Large intestine (tissue), 3 donors: Measurements from ENCODE around the gene CHST14. TPM values are rescaled to one million over a fixed set of nuclear protein-coding genes. Genes with fewer than 3 reads are reported as not detected.

Source experiments
- DNase-seq, 2 donors: peaks; one replicate each; pipeline versions ENCODE4 v3.0.0 to v3.0.0-alpha.2; 2013
- H3K27ac ChIP-seq: one replicate; pipeline ENCODE4 v1.5.1; 2013; ENCODE audit warnings: low read length
- H3K27me3 ChIP-seq: 2 replicates; pipeline ENCODE4 v1.6.1; 2013; ENCODE audit warnings: low read length; ENCODE audit not compliant: control insufficient read depth, insufficient read depth
- H3K36me3 ChIP-seq: 2 replicates; pipeline ENCODE4 v1.6.1; 2013; ENCODE audit warnings: low read length; ENCODE audit not compliant: control insufficient read depth, insufficient read depth
- H3K4me1 ChIP-seq: one replicate; pipeline ENCODE4 v1.6.1; 2013; ENCODE audit warnings: low read length; ENCODE audit not compliant: control insufficient read depth, insufficient read depth
- H3K4me3 ChIP-seq: one replicate; pipeline ENCODE4 v1.5.1; 2013; ENCODE audit warnings: low read length
- H3K9me3 ChIP-seq: one replicate; pipeline ENCODE4 v1.6.1; 2013; ENCODE audit warnings: mild to moderate bottlenecking, low read depth, low read length, moderate library complexity; ENCODE audit not compliant: control insufficient read depth
- WGBS: methylation state at CpG from one replicate; pipeline ENCODE4 v1.1.5; 2013; ENCODE audit warnings: low lambda C conversion rate; ENCODE audit not compliant: insufficient coverage; 5-methylcytosine and 5-hydroxymethylcytosine counted together
- polyA plus RNA-seq: library from polyadenylated mRNA; unstranded; fragments of 120-200 nt; gene quantifications from one replicate; pipeline ENCODE4 v1.2.1, GENCODE V29; 2013

CHST14 gene
- polyA plus RNA-seq, 1 donor: 12.5 TPM

- WGBS: no CpG with 5 or more reads among the region's 2 CpGs
- no peak overlapping the region for H3K4me3 ChIP-seq
- no peak for DNase-seq
- no peaks in the 10 kb centered on the region for H3K27me3 ChIP-seq
- no peaks in the 10 kb centered on the region for H3K9me3 ChIP-seq
- H3K36me3 ChIP-seq: peaks cover 80% of the 10 kb centered on the region
- H3K27ac ChIP-seq: no peak overlapping the region
- no peaks in the 10 kb centered on the region for H3K4me1 ChIP-seq
These were observed 7.5 kb upstream of the CHST14 start for GRCh38 chr15:40463279-40463678.

GRCh38 chr15:40463886-40464545 is 6.8 kb upstream of the CHST14 start:
- H3K4me1 ChIP-seq: no peaks in the 10 kb centered on the region
- H3K27ac ChIP-seq: no peak overlapping the region
- H3K4me3 ChIP-seq: no peak overlapping the region
- DNase-seq: no peak
- no CpG with 5 or more reads among the region's 14 CpGs for WGBS
- H3K9me3 ChIP-seq: no peaks in the 10 kb centered on the region
- peaks cover 78% of the 10 kb centered on the region for H3K36me3 ChIP-seq
- H3K27me3 ChIP-seq: no peaks in the 10 kb centered on the region

- H3K27me3 ChIP-seq: no peaks in the 10 kb centered on the region
- no peaks in the 10 kb centered on the region for H3K9me3 ChIP-seq
- no peak for DNase-seq
- peaks cover 71% of the 10 kb centered on the region for H3K36me3 ChIP-seq
- H3K4me3 ChIP-seq: no peak overlapping the region
- no peak overlapping the region for H3K27ac ChIP-seq
- WGBS: no CpG with 5 or more reads among the region's 3 CpGs
- no peaks in the 10 kb centered on the region for H3K4me1 ChIP-seq
These were observed 6.1 kb upstream of the CHST14 start for GRCh38 chr15:40464595-40465185.

- H3K27ac ChIP-seq: no peak overlapping the region
- H3K27me3 ChIP-seq: no peaks in the 10 kb centered on the region
- no CpG with 5 or more reads among the region's 10 CpGs for WGBS
- H3K4me1 ChIP-seq: peaks cover 3% of the 10 kb centered on the region
- no peak for DNase-seq
- H3K9me3 ChIP-seq: no peaks in the 10 kb centered on the region
- H3K36me3 ChIP-seq: peaks cover 62% of the 10 kb centered on the region
- no peak overlapping the region for H3K4me3 ChIP-seq
These were observed 4.8 kb upstream of the CHST14 start for GRCh38 chr15:40465939-40466338.

GRCh38 chr15:40466426-40467260 is 4.1 kb upstream of the CHST14 start:
- H3K4me3 ChIP-seq: no peak overlapping the region
- no peaks in the 10 kb centered on the region for H3K9me3 ChIP-seq
- peaks cover 4% of the 10 kb centered on the region for H3K4me1 ChIP-seq
- peaks cover 62% of the 10 kb centered on the region for H3K36me3 ChIP-seq
- WGBS: no CpG with 5 or more reads among the region's 7 CpGs
- DNase-seq: no peak
- no peaks in the 10 kb centered on the region for H3K27me3 ChIP-seq
- no peak overlapping the region for H3K27ac ChIP-seq

- peaks cover 10% of the 10 kb centered on the region for H3K4me1 ChIP-seq
- H3K27ac ChIP-seq: no peak overlapping the region
- DNase-seq: no peak
- no peaks in the 10 kb centered on the region for H3K27me3 ChIP-seq
- H3K9me3 ChIP-seq: no peaks in the 10 kb centered on the region
- H3K4me3 ChIP-seq: no peak overlapping the region
- H3K36me3 ChIP-seq: peaks cover 57% of the 10 kb centered on the region
These were observed 3.5 kb upstream of the CHST14 start for GRCh38 chr15:40467261-40467615.

GRCh38 chr15:40468898-40469331 is 1.9 kb upstream of the CHST14 start:
- H3K27me3 ChIP-seq: no peaks in the 10 kb centered on the region
- WGBS: no CpG with 5 or more reads among the region's 4 CpGs
- no peak overlapping the region for H3K27ac ChIP-seq
- no peak overlapping the region for H3K4me3 ChIP-seq
- no peaks in the 10 kb centered on the region for H3K9me3 ChIP-seq
- H3K36me3 ChIP-seq: peaks cover 41% of the 10 kb centered on the region
- peaks cover 14% of the 10 kb centered on the region for H3K4me1 ChIP-seq
- no peak for DNase-seq

- DNase-seq: no peak
- Histone ChIP-seq H3K27ac (peak overlapping the region; percentile 75), H3K27me3 (no peaks in the 10 kb centered on the region), H3K9me3 (no peaks in the 10 kb centered on the region), H3K4me3 (peak overlapping the region; percentile 67), H3K36me3 (peaks cover 32% of the 10 kb centered on the region), H3K4me1 (peaks cover 14% of the 10 kb centered on the region)
- no CpG with 5 or more reads among the region's 7 CpGs for WGBS
These were observed 901 bp upstream of the CHST14 start for GRCh38 chr15:40469776-40470390.

- no peaks in the 10 kb centered on the region for H3K9me3 ChIP-seq
- H3K4me1 ChIP-seq: peaks cover 14% of the 10 kb centered on the region
- WGBS: no CpG with 5 or more reads among the region's 60 CpGs
- H3K27ac ChIP-seq: no peak overlapping the region
- peak overlapping the region; percentile 72 for H3K4me3 ChIP-seq
- H3K36me3 ChIP-seq: peaks cover 19% of the 10 kb centered on the region
- no peaks in the 10 kb centered on the region for H3K27me3 ChIP-seq
- DNase-seq: peak in 1 of 2 donors; percentile 39
These were observed 472 bp downstream of the CHST14 start for GRCh38 chr15:40471105-40471807.

- no CpG with 5 or more reads among the region's 16 CpGs for WGBS
- no peaks in the 10 kb centered on the region for H3K27me3 ChIP-seq
- H3K36me3 ChIP-seq: peaks cover 14% of the 10 kb centered on the region
- no peaks in the 10 kb centered on the region for H3K9me3 ChIP-seq
- no peak for DNase-seq
- H3K4me3 ChIP-seq: peak overlapping the region; percentile 72
- H3K27ac ChIP-seq: no peak overlapping the region
- peaks cover 14% of the 10 kb centered on the region for H3K4me1 ChIP-seq
These were observed 995 bp downstream of the CHST14 start for GRCh38 chr15:40471808-40472150.
